Heart left ventricle (tissue), 13 donors: ENCODE measurements around the gene ABCA6.

Experiments used
- POLR2A ChIP-seq, 2 donors: fragments of 450-650 bp; IDR thresholded peaks; one replicate each; pipeline ENCODE4 v1.6.1; 2017; ENCODE audit warnings: antibody characterized with exemption in 2 of 2, mild to moderate bottlenecking in 2 of 2, moderate library complexity in 2 of 2
- TF ChIP-seq, protein P1 (sequence below), 12 donors: fragments of 200-600 bp; sonication (generic) in 4 of 12; IDR thresholded peaks; one replicate each; pipeline versions ENCODE4 v1.5.0 to v1.8.0; 2018 to 2022; ENCODE audit warnings: antibody characterized with exemption in 12 of 12, mild to moderate bottlenecking in 5 of 12
- donor health status: ischemic (EF 13 %, LVEDD 7.1; RV severe dilation, severe dysfunction).
- donor health status: DM: no; HTN: yes; CAD: no.
- donor health status: DM: no; HTN: no; CAD: no.
- donor health status: ischemic (EF 25% LVEDD 6.9; RV normal size, moderate dysfunction).
- donor health status: ischemic (EF 25% LVEDD 5.7; RV mildly dilated, moderate dysfunction).
- donor health status: ischemic (EF 35%, LVEDD 5.7; RV mildly dilated, moderate dysfunction).
- donor health status: nonischemic (EF 11% LVEDD 7.7; RV severe dilation, severe dysfunction).
- donor health status: DM: yes; HTN: yes; CAD: no.
- donor health status: PGD.
- donor health status: ischemic (EF 29% LVEDD 5.4; RV normal size, mild dysfunction).
- donor health status: nonischemic (EF 23%, LVEDD 6.1; RV moderate dilation, normal function).

DNA sequence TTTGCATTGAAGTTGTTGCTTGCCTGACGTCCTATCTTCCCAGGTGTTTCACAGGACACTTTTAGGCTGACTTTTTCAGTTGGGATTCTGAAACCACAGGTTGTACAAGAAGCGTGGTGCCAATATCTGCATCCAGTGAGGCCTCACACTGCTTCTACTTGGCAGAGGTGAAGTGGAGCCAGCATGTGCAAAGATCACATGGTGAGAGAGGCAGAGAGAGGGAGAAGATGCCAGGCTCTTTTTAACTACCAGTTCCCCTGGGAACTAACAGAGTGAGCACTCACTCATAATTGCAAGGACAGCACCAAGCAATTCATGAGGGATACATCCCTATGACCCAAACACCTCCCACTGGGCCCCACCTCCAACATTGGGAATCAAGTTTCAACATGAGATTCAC is 5.8 kb upstream of the ABCA6 start:
- TF ChIP-seq, protein P1, sequence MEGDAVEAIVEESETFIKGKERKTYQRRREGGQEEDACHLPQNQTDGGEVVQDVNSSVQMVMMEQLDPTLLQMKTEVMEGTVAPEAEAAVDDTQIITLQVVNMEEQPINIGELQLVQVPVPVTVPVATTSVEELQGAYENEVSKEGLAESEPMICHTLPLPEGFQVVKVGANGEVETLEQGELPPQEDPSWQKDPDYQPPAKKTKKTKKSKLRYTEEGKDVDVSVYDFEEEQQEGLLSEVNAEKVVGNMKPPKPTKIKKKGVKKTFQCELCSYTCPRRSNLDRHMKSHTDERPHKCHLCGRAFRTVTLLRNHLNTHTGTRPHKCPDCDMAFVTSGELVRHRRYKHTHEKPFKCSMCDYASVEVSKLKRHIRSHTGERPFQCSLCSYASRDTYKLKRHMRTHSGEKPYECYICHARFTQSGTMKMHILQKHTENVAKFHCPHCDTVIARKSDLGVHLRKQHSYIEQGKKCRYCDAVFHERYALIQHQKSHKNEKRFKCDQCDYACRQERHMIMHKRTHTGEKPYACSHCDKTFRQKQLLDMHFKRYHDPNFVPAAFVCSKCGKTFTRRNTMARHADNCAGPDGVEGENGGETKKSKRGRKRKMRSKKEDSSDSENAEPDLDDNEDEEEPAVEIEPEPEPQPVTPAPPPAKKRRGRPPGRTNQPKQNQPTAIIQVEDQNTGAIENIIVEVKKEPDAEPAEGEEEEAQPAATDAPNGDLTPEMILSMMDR (IDR thresholded peaks at IDR 0.05): no peak
- TF ChIP-seq POLR2A (IDR thresholded peaks at IDR 0.05): no peak
